Motor neuron (in vitro differentiated cells): ENCODE results near the gene ECD. TPM values are rescaled to one million over a fixed set of nuclear protein-coding genes. Genes with fewer than 3 reads are reported as not detected.
A peak's percentile ranks its signal among the peaks of the same experiment; 100 is the strongest.

ENCODE experiments used
- ATAC-seq, 8 experiments: fragments of 200-7000 bp; cut with Tn5 transposase; replicated peaks in 6 of 8; 2 replicates each; pipeline ENCODE4 v1.8.0; 2021; ENCODE audit warnings: mild to moderate bottlenecking in 8 of 8, moderate library complexity in 8 of 8
- H3K27ac ChIP-seq, 2 donors: fragments of 250-450 bp; sonication (Bioruptor Pico); 2 replicates each; pipeline ENCODE4 v1.9.0; 2021; ENCODE audit warnings: antibody characterized with exemption in 2 of 2, mild to moderate bottlenecking in 2 of 2, moderate library complexity in 1 of 2
- H3K4me1 ChIP-seq, 2 donors: fragments of 250-450 bp; sonication (Bioruptor Pico); replicated peaks in 1 of 2; 2 replicates each; pipeline ENCODE4 v1.6.1; 2021; ENCODE audit warnings: antibody characterized with exemption in 2 of 2, mild to moderate bottlenecking in 2 of 2, moderate library complexity in 1 of 2
- H3K4me3 ChIP-seq, 5 donors: fragments of 250-450 bp; sonication (Bioruptor Pico); 2 replicates each; pipeline ENCODE4 v1.9.0; 2021; ENCODE audit warnings: antibody characterized with exemption in 5 of 5, mild to moderate bottlenecking in 5 of 5, moderate library complexity in 4 of 5
- WGBS, 10 experiments: fragments of 450-650 bp; shearing (Covaris generic); methylation state at CpG; one replicate each; pipeline ENCODE4 v1.0.0; 2022; 5-methylcytosine and 5-hydroxymethylcytosine counted together
- in situ Hi-C, 9 experiments: fragments of 400-800 bp; cut with MboI; loops; one replicate each; pipeline ENCODE4 v1.15.0; 2021; ENCODE audit warnings: low sequenced_read_pairs in 9 of 9, low pct_unique_long_range_greater_than_20kb in 2 of 9; ENCODE audit not compliant: unreplicated experiment in 9 of 9
- total RNA-seq, 8 experiments: library from RNA; unstranded; fragments of 300-600 nt; gene quantifications; 2 replicates each; pipeline versions ENCODE4 v1.2.3 to v1.2.4, GENCODE V29; 2022

ECD gene
- total RNA-seq, 8 experiments from 2014 or later, result 20.1 to 39.9 (median 25.1) TPM

DNA sequence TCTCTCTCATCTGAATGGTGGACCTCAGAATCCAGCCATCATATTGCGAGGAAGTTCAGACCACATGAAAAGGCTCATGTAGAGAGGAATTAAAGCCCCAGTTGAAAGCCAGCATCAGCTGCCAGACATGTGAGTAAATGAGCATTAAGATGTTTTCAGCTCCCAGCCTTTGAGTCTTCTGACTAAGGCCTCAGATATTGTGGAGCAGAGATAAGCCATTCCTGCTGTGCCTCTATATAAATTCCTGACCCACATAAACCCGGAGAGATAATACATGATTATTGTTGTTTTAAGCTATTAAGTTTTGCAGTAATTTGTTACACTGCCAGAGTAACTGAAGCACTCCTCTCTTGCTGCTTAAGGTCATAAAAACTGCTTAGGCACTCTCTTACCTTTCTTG lies 14.8 kb upstream of the ECD start:
- ATAC-seq, result no peak

DNA sequence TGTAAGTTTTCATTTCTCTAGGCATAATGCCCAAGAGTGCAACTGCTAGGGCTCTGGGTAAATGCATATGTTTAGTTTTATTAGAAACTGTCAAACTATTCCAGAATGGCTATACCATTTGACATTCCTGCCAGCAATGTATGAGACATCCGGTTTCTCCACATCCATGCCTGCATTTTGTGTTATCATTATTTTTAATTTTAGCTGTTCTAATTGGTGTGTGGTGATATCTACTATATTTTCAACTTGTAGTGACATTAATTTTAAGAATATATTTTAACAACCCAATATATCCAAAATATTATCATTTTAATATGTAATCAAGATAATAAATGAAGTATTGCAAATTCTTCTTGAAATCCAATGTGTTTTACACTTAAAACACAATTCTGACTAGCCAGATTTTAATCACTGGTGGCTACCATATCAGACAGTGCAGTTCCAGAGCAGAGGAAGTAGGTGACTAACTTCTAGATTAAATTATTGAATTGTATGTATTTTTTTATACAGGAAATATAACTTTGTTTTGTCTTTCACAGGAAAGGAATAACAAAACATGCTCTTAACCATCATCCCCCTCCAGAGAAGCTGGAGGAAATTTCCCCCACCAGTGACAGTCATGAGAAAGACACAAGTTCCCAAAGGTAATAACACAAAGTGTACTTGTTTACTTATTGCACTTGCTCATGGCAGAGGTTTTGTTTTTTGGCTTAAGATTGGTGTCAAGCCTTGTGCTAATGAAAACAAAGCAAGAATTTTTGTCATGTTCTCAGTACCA lies 6.5 kb upstream of the ECD start:
- no peak overlapping the region for H3K27ac ChIP-seq
- H3K4me1 ChIP-seq, result no peaks in the 10 kb centered on the region
- ATAC-seq, result no peak
- no peak overlapping the region for H3K4me3 ChIP-seq
- in situ Hi-C loops, result no loop called here
- 60 to 100% (median 100%) methylated on average over 1 of the region's 1 CpG; no CpG with 5 or more reads in 3 of the 10 experiments for WGBS, 10 experiments

More for the DNA sequence above, 14.8 kb upstream of the ECD start:
- in situ Hi-C loops, result no loop called here
- Histone ChIP-seq H3K4me3 (no peak overlapping the region), H3K4me1 (no peaks in the 10 kb centered on the region), H3K27ac (no peak overlapping the region)
- 0 to 100% (median 50%) methylated on average over 1 of the region's 2 CpGs; no CpG with 5 or more reads in 3 of the 10 experiments for WGBS, 10 experiments

DNA sequence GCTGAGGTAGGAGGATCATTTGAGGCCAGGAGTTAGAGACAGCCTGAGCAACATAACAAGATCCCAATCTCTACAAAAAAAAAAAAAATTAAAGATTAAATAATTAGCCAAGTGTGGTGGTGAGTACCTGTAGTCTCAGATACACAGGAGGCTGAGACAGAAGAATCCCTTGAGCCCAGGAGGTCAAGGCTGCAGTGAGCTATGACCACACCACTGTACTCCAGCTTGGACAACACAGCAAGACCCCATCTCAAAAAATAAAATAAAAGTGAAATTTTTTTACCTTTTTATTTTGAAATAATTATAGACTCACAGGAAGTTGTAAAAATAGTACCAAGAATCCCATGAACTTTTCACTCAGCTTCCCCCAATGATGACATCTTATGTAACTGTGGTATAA lies 5.1 kb upstream of the ECD start:
- H3K4me3 ChIP-seq, result no peak overlapping the region
- H3K27ac ChIP-seq, result no peak overlapping the region
- ATAC-seq, result no peak
- in situ Hi-C loops, result no loop called here
- peaks cover 0 to 5% of the 10 kb centered on the region in 2 donors for H3K4me1 ChIP-seq

DNA sequence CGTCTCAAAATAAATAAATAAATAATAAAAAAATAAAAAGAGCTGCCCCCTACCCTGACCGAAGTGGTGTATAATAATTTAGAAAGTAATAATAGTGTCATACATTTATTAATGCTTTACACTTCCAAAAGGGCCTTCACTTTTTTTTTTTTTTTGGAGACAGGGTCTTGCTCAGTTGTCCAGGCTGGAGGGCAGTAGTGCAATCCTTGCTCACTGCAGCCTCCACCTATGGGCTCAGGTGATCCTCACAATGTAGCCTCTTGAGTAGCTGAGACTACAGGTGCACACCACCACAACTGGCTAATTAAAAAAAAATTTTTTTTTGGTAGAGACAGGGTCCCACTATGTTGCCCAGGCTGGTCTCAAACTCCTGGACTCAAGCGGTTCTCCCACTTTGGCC lies 1.5 kb upstream of the ECD start:
- H3K27ac ChIP-seq, result no peak overlapping the region
- 85 to 100% (median 98%) methylated on average over 1 to 3 of the region's 3 CpGs for WGBS, 10 experiments
- peaks cover 0 to 5% of the 10 kb centered on the region in 2 donors for H3K4me1 ChIP-seq
- peak overlapping the region in 1 of 5 donors; percentile 89 for H3K4me3 ChIP-seq
- in situ Hi-C loops, result no loop called here
- ATAC-seq, result no peak

DNA sequence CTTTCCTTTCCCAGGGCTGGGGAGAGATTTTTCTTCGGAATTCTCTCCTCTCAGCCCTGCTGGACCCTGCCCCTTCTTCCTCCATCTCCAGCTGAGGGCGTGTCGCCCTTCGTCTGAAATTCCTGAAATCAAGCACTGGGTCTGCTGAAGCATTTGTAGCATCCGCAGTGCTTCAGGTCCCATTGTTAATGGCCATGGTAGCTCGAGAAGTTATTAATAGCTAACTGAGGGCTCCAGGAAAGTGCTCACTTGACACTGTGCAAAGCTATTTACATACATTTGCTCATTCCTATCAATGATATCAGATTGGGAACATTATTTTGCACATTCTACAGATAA lies 626 bp upstream of the ECD start:
- peak overlapping the region; percentile 68 to 98 (median 89) for H3K4me3 ChIP-seq
- H3K27ac ChIP-seq, result peak overlapping the region; percentile 88 to 96
- in situ Hi-C loops, result no loop called here
- 0 to 20% (median 0%) methylated on average over 1 to 5 of the region's 6 CpGs; no CpG with 5 or more reads in 3 of the 10 experiments for WGBS, 10 experiments
- peaks cover 0 to 5% of the 10 kb centered on the region in 2 donors for H3K4me1 ChIP-seq
- peak in 2 of 8 experiments; percentile 36 to 49 for ATAC-seq

DNA sequence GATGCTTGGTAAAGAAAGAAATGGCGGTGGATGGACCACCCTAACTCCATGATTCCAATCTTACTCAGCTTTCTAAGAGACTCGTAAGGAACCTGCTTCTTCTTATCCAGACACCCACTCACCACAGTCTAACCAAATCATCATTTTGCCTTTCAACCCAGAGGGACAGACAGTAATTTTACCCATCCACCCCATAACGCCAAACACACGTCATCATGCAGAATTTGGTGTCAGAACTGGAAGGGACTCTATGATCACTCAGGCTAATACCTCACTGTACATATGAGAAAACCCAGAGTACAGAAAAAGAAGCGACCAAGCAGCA lies 388 bp downstream of the ECD start:
- H3K4me3 ChIP-seq, result peak overlapping the region; percentile 68 to 98 (median 89)
- H3K27ac ChIP-seq, result peak overlapping the region; percentile 88 to 96
- H3K4me1 ChIP-seq, result peaks cover 0 to 5% of the 10 kb centered on the region in 2 donors
- ATAC-seq, result peak in 1 of 8 experiments; percentile 6
- in situ Hi-C loops, result no loop called here
- 0 to 20% (median 7%) methylated on average over 1 to 5 of the region's 5 CpGs; no CpG with 5 or more reads in 2 of the 10 experiments for WGBS, 10 experiments

DNA sequence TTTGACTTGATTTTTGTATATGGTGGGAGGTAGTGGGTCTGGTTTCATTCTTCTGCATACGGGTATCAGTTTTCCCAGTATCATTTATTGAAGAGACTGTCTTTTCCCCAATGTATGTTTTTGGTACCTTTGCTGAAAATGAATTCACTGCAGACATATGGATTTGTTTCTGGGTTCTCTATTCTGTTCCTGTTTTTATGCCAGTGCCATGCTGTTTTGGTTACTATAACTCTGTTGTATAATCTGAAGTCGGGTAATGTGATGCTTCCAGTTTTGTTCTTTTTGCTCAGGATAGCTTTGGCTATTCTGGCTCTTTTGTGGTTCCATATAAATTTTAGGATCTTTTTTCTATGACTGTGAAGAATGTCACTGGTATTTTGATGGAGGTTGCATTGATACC lies 836 bp downstream of the ECD start:
- Histone ChIP-seq H3K4me3 (peak overlapping the region; percentile 68 to 98 (median 89)), H3K27ac (no peak overlapping the region), H3K4me1 (peaks cover 0 to 5% of the 10 kb centered on the region in 2 donors)
- WGBS, 10 experiments, result 40 to 100% (median 81%) methylated on average over 1 to 2 of the region's 2 CpGs
- in situ Hi-C loops, result no loop called here
- no peak for ATAC-seq

DNA sequence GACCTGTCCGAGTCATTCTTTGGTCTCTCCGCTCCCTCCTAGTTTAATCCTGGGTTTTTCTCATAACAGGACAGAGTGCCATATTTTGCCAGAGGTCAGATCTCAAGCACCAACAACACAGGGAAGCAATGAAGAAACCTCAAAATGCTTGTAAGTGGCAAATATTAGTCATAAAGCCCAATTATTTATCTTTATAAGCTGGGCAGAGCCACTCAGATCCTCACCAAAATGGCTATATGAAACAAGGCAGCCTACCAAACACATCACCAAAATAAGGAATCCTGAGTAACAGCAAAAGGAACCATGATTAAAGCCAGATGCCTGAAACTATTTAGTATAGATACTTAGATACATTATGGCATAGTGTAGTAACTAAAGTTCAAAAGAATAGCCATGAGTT lies 4.7 kb downstream of the ECD start:
- Histone ChIP-seq H3K4me1 (no peaks in the 10 kb centered on the region), H3K27ac (no peak overlapping the region), H3K4me3 (no peak overlapping the region)
- 90 to 100% (median 100%) methylated on average over 1 to 2 of the region's 2 CpGs; no CpG with 5 or more reads in 5 of the 10 experiments for WGBS, 10 experiments
- in situ Hi-C loops, result no loop called here
- ATAC-seq, result no peak

DNA sequence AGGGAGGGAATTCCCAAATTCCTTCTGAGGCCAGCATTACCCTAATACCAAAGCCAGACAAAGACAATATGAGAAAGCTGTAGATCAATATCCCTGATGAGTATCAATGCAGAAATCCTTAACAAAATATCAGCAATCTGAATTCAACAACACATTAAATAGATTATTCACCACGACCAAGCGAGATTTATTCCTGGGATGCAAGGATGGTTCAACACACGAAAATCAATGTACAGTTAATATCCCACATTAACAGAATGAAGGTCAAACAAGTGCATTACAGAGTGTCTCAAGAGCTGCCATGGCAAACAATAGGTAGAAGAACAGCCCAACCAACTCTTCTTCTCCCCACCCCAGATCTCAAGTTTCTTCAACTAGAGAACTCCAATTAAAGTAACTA lies 6.1 kb downstream of the ECD start:
- no peak for ATAC-seq
- Histone ChIP-seq H3K27ac (no peak overlapping the region), H3K4me1 (no peaks in the 10 kb centered on the region), H3K4me3 (no peak overlapping the region)
- in situ Hi-C loops, result no loop called here
- 81 to 100% (median 93%) methylated on average over 2 to 3 of the region's 3 CpGs for WGBS, 10 experiments

DNA sequence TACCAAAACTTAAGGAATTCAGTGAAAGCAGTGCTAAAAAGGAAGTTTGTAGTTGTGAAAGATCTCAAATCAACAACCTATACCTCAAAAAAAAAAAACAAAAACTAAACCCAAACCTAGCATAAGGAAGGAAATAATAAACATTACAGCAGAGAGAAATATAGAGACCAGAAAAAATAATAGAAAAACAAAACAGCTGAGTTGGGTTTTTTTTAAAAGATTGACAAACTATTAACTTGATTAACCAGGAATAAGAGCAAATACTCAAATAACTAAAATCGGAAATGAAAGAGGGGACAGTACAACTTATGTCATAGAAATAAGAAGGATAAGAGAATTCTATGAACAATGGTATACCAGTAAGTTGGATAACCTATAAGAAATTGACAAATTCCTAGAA lies 6.7 kb downstream of the ECD start:
- H3K4me1 ChIP-seq, result no peaks in the 10 kb centered on the region
- 70 to 100% (median 94%) methylated on average over 1 of the region's 1 CpG; no CpG with 5 or more reads in 1 of the 10 experiments for WGBS, 10 experiments
- ATAC-seq, result no peak
- in situ Hi-C loops, result no loop called here
- no peak overlapping the region for H3K4me3 ChIP-seq
- H3K27ac ChIP-seq, result no peak overlapping the region

DNA sequence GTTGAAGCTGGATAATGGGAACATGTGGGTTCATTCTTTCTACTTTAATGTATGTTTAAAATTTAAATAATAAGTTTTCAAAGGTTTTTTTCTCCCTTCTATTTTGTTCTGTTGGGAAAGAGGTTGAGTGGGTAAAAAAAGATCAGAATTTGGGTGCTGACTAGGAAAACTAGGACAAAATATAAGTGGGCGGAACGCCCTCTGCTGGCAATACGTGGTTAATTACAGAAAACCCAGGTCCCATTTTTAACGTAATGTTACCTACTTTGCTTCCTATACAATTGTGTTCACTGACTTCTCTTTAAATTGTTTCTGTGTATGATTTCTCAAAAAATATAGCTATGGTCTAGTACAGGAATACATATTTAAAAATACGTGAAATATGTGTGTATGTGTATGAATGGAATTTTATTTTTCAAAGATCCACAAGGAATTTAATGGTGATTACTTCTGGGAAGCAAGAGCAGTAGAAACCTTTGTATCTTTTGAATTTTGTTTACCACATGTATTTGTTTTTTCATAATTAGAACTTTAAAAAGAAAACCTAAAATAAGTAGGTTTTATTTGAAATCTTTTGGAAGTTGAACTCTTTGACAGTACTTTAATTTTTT lies 8.7 kb downstream of the ECD start:
- peak in 3 of 8 experiments; percentile 28 to 58 (median 28) for ATAC-seq
- Histone ChIP-seq H3K4me1 (no peaks in the 10 kb centered on the region), H3K4me3 (no peak overlapping the region), H3K27ac (no peak overlapping the region)
- 0 to 33% (median 13%) methylated on average over 1 to 5 of the region's 5 CpGs; no CpG with 5 or more reads in 1 of the 10 experiments for WGBS, 10 experiments
- in situ Hi-C loops, result no loop called here

DNA sequence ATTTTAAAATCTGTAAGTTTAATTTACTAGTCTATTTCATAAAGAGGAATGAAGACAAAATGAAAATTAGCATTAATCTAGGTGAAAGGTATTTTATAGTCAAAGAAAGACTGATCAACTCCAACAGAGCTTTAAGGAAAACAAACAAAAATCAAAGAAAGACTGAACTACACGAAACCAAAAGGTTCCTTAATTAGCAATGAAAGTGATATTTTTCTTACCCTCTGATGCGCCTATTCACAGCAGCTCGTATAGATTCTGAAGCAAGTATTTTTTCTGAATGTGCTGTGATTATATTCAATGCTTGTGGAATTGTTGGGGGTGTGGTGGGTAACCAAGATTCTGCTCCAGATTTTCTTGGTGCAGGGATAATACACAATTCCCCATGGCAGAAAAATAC lies 11.8 kb downstream of the ECD start:
- in situ Hi-C loops, result no loop called here
- no peak for ATAC-seq
- WGBS, 10 experiments, result 51 to 100% (median 93%) methylated on average over 1 to 3 of the region's 3 CpGs; no CpG with 5 or more reads in 1 of the 10 experiments
- Histone ChIP-seq H3K27ac (no peak overlapping the region), H3K4me1 (no peaks in the 10 kb centered on the region), H3K4me3 (no peak overlapping the region)

DNA sequence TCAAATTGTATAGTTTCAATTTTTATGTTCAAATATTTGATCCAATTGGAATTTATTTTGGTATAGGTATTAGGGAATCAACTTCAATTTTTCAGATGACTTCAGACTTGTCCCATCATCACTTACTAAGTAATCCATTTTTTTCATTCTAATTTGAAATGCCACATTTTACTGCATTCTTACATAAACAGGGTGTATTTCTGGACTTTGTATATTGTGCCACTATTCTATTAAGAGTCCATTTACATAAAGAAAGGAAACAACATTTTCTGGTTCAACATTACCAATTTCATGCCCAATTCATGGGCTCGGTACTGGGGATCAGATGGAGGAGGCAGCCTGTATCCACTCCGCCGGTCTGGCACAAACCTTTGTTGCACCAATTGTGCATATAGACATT lies 15.8 kb downstream of the ECD start:
- Histone ChIP-seq H3K4me1 (no peaks in the 10 kb centered on the region), H3K4me3 (no peak overlapping the region), H3K27ac (no peak overlapping the region)
- peak in 3 of 8 experiments; percentile 59 to 75 (median 71) for ATAC-seq
- in situ Hi-C loops, result no loop called here
- WGBS, 10 experiments, result 26 to 100% (median 78%) methylated on average over 1 to 3 of the region's 3 CpGs; no CpG with 5 or more reads in 2 of the 10 experiments
